K562 (cell line): ENCODE data around the gene CD69. TPM values are rescaled to one million over a fixed set of nuclear protein-coding genes. Genes with fewer than 3 reads are reported as not detected.
A peak's percentile ranks its signal among the peaks of the same experiment; 100 is the strongest.

Experiments used
- ARID4B ChIP-seq: sonication (generic); formaldehyde crosslinking; IDR thresholded peaks from 2 replicates; pipeline ENCODE4 v1.8.0; 2022; ENCODE audit warnings: mild to moderate bottlenecking, missing genetic modification reagents
- CBX1 ChIP-seq: sonication (generic); IDR thresholded peaks from 2 replicates; pipeline ENCODE4 v1.6.1; 2016; ENCODE audit warnings: antibody characterized with exemption, low read depth, mild to moderate bottlenecking
- E2F8 ChIP-seq: fragments of 450-650 bp; IDR thresholded peaks from 2 replicates; pipeline ENCODE4 v1.7.1; 2018; ENCODE audit warnings: mild to moderate bottlenecking, low read depth; ENCODE audit not compliant: partially characterized antibody
- HCFC1 ChIP-seq: IDR thresholded peaks from 2 replicates; pipeline ENCODE4 v1.6.1; 2012; ENCODE audit warnings: low read depth, low read length, improper control_type of control experiment
- HNRNPL ChIP-seq: fragments of 200-400 bp; formaldehyde crosslinking; IDR thresholded peaks from 2 replicates; pipeline ENCODE4 v1.6.1; 2017; ENCODE audit warnings: low read depth, mild to moderate bottlenecking, low read length
- KLF1 ChIP-seq: fragments of 450-650 bp; IDR thresholded peaks from 2 replicates; pipeline ENCODE4 v1.6.1; 2016; ENCODE audit warnings: missing genetic modification characterization, missing compliant biosample characterization
- NCOA2 ChIP-seq, 2 experiments: fragments of 450-650 bp; IDR thresholded peaks; 2 replicates each; pipeline ENCODE4 v1.6.1; 2018; ENCODE audit warnings: mild to moderate bottlenecking in 2 of 2, moderate library complexity in 1 of 2; ENCODE audit not compliant: partially characterized antibody in 2 of 2
- RFX7 ChIP-seq: fragments of 250-450 bp; sonication (Bioruptor Pico); IDR thresholded peaks from 2 replicates; pipeline ENCODE4 v1.5.1; 2021; ENCODE audit warnings: mild to moderate bottlenecking
- STAG1 ChIP-seq: sonication (generic); formaldehyde crosslinking; IDR thresholded peaks from 2 replicates; pipeline ENCODE4 v1.5.0; 2020; ENCODE audit warnings: missing genetic modification reagents, borderline replicate concordance
- TAF15 ChIP-seq: fragments of 200-400 bp; formaldehyde crosslinking; IDR thresholded peaks from 2 replicates; pipeline ENCODE4 v1.6.1; 2017; ENCODE audit warnings: mild to moderate bottlenecking, low read depth, low read length, moderate library complexity
- USF1 ChIP-seq: sonication (generic); formaldehyde crosslinking; IDR thresholded peaks from 2 replicates; pipeline ENCODE4 v1.9.0; 2022; ENCODE audit warnings: mild to moderate bottlenecking, missing genetic modification reagents
- ZBED1 ChIP-seq: IDR thresholded peaks from 2 replicates; pipeline ENCODE4 v1.6.1; 2014
- ZBTB9 ChIP-seq: fragments of 450-650 bp; formaldehyde crosslinking; IDR thresholded peaks from 2 replicates; pipeline ENCODE4 v1.4.0; 2020; ENCODE audit warnings: mild to moderate bottlenecking, moderate library complexity
- ZNF408 ChIP-seq: fragments of 250-450 bp; sonication (Bioruptor Pico); IDR thresholded peaks from 2 replicates; pipeline ENCODE4 v1.4.0; 2020; ENCODE audit warnings: low read depth, mild to moderate bottlenecking, moderate library complexity
- ZNF431 ChIP-seq: sonication (generic); formaldehyde crosslinking; IDR thresholded peaks from 2 replicates; pipeline ENCODE4 v1.8.0; 2022; ENCODE audit warnings: mild to moderate bottlenecking, missing genetic modification reagents
- ZNF512 ChIP-seq: IDR thresholded peaks from 2 replicates; pipeline ENCODE4 v1.6.1; 2016; ENCODE audit warnings: missing genetic modification characterization, missing compliant biosample characterization
- polyA plus RNA-seq, 8 experiments: library from polyadenylated mRNA; depleted of rRNA in 4 of 8; stranded (reverse) in 5 of 8; unstranded in 3 of 8; fragments of >200 nt; fragmentation: Nextera tagmentation in 2 of 8; fragmentation: Illumina TruSeq in 1 of 8; extraction: Ambion mirVana in 2 of 8; extraction: Trizol in 1 of 8; gene quantifications; 2 replicates each; pipeline versions ENCODE4 v1.2.1 to v1.2.3, GENCODE V29; 2011 to 2014; ENCODE audit warnings: inconsistent platforms in 1 of 8, missing spikeins in 1 of 8
- total RNA-seq, 7 experiments: library from RNA; depleted of rRNA in 6 of 7; stranded (reverse); fragments of >200 nt in 6 of 7; fragmentation: Illumina TruSeq in 2 of 7; extraction: Trizol in 2 of 7; gene quantifications; 2 replicates each; pipeline versions ENCODE4 v1.2.1 to v1.2.3, GENCODE V29; 2011 to 2021; ENCODE audit warnings: low replicate concordance in 1 of 7

CD69 gene
- total and polyA plus RNA-seq, 9 of the 15 experiments (the other 6 are each of a cell fraction or from before 2014, with no cell fraction given): 11.7 to 243 (median 54.4) TPM

GRCh38 chr12:9751204-9752144 lies 9.2 kb downstream of the CD69 start (continued):
- no peak; the same call in 1 of the 2 replicates for TF ChIP-seq CBX1
- TF ChIP-seq ARID4B: no peak
- peak; percentile 13; the same call in 1 of the 2 replicates for TF ChIP-seq RFX7 (CRISPR knock-in tag)
- TF ChIP-seq E2F8: peak; percentile 86
- no peak for TF ChIP-seq ZNF431 (CRISPR knock-in tag)
- TF ChIP-seq STAG1 (CRISPR knock-in tag): no peak
- TF ChIP-seq HCFC1: no peak
- TF ChIP-seq ZNF512 (tag): no peak
- TF ChIP-seq USF1 (CRISPR knock-in tag): peak; percentile 45; the same call in 1 of the 2 replicates
- peak; percentile 70; the same call in 1 of the 2 replicates for TF ChIP-seq ZBED1
- no peak for TF ChIP-seq KLF1 (tag)
- TF ChIP-seq ZNF408 (CRISPR knock-in tag): no peak
- no peak for TF ChIP-seq NCOA2 (IDR thresholded peaks at IDR 0.05; ENCODE audit: partially characterized antibody in 2 of 2)
- 0 out of 2 replicates have a peak, but pooled peaks have one; percentile 49 for TF ChIP-seq ZBTB9 (CRISPR knock-in tag)
- no peak for TF ChIP-seq TAF15
- no peak for TF ChIP-seq HNRNPL
